Measurements from ENCODE around the gene YJEFN3.

Gene YJEFN3, protein sequence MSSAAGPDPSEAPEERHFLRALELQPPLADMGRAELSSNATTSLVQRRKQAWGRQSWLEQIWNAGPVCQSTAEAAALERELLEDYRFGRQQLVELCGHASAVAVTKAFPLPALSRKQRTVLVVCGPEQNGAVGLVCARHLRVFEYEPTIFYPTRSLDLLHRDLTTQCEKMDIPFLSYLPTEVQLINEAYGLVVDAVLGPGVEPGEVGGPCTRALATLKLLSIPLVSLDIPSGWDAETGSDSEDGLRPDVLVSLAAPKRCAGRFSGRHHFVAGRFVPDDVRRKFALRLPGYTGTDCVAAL

DNA sequence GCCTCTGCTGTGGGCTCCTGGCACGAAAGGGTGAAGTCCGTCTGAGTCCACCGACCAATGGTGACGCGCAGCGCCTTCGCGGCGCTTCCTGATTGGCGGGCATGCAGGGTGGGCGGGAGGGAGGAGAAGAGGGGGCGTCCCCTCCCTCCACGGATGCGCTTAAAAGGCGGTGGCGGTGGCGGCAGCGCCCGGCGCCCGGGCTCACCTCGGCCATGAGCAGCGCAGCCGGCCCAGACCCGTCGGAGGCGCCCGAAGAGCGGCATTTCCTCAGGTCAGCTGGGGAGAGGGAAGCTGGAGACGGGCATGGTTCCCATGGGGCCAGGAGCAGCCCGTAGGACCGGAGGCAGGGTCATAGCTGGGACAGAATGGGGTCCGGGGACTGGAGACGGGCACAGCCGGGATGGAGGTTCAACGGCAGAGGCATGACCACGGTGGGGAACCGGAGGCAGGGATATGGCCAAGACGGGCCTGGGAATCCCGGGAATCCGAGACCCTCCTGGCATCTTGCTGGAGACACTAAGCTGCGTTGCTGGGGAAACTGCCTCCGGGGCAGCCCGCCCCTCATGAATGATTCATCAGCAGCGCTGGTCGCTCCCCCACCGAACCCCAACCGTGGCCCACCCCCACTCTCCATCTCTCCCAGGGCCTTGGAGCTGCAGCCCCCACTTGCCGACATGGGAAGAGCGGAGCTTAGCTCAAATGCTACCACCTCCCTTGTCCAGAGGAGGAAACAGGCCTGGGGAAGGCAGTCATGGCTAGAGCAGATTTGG lies at the start of gene YJEFN3:
YJEFN3 (plus strand) TSS at position 191 of the 770 bp plus-strand sequence; CDS start at position 213, 22 bp downstream.
- no peak for DNase-seq

DNA sequence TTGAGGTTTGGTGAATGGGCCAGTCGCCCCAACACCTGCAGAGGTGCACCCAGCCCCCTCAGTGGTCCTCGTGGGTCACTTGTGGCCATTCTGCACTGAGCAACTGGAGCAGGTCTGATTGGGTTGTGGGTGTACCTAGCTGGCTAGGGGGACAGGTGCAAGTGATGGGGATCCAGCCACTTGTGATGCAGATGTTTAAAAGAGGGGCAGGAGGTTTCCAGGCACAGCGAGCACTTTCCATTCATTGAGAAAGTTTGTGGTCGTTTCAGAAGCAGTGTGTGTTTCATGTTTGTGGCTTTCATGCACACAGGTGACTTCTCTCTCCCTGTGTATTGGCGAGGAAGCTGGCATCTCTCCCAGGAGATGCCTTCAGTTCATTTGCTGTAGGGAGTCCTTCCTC lies 48.0 kb upstream of the YJEFN3 start:
- DNase-seq = peak; percentile 57

DNA sequence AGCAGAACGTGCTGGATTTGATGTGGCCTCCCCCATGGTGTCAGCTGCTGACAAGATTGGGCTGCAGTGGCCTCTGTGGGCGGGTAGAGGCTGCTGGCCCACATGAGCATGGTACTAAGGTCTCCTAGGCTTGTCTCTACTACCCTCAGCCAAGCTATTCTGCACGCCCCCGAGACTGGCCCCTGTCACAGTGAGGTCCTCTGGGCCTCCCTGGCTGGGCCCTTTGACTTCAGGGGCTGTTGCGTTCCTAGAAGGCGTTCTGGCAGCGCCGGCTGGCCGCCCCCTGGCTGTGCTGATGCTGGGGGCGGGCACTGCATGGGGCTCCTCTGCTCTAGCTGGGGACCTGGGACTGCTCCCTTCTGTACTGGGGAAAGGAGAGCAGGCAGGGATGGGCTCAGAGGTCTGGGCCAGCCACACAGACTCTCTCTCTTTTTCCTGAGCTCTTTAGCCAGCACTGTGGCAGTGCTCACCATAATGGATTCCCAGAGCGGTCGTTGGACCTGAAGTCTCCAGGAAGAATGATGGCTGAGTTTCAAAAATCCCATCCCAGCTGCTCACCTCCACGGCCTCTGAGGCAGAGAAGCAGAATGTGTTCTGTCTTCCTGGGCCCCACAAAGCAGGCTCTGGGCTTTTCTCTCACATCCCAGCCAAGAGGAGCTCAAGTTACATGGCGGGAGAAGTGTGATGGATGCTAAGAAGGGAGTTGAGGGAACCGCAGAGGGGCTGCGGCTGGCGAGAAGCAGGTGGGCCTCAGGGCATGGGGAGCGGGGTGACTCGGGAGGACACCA lies 45.7 kb upstream of the YJEFN3 start:
- no peak for DNase-seq

DNA sequence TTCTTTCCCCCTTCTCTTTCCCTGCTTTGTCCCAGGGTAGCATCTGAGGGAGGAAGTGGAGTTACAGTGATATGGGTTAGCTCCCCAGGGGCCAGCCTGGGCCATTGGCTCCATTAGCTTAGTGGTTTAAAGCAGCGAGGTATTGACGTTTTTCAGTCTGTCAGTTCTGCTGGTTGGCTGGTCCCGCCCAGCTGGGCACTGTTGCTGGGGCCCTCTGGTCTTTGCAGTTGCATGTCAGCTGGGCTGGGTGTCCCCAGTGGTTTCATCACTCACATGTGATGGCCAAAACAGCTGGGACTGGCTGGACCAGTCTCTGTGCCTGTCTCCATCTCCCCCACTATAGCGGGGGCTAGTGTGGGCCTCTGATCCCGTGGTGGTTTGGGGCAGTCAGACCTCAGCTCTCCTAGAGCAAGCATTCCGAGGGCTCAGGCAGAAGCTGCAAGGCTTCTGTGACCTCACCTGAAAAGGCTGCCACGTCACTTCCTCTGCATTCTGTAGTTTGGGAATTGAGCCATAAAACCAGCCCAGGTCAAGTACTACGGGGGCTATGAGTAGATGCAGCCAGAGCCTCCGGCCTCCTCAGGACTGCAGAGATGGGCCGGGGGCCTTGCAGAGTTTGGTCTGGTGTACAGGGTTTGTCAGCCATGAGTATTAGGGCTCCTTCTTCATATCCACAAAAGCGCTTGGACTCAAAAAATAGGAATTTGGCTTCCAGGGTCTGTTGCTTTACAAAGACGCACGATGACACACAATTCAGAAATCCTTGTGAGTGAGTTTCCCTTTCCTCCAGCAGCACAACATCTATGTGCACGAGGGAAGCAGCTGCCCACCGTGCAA lies 43.3 kb upstream of the YJEFN3 start:
- DNase-seq = no peak

DNA sequence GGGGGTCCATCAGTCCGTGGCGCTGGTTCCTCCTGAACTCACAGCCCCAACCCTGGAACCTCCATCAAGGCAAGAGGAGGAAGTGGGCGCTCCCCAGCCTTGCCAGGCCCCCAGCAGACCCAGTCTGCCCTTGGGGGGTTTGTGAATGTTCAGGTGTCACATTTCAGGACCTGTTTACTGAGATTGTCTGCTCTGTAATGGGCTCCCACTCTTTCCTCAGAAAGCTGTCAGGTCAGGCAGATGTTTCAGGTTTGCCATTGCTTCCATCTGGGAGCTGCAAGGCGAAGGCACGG lies 42.8 kb upstream of the YJEFN3 start:
- DNase-seq = no peak

GRCh38 chr19:19486343-19487076 lies 42.2 kb upstream of the YJEFN3 start:
- no peak for DNase-seq

DNA sequence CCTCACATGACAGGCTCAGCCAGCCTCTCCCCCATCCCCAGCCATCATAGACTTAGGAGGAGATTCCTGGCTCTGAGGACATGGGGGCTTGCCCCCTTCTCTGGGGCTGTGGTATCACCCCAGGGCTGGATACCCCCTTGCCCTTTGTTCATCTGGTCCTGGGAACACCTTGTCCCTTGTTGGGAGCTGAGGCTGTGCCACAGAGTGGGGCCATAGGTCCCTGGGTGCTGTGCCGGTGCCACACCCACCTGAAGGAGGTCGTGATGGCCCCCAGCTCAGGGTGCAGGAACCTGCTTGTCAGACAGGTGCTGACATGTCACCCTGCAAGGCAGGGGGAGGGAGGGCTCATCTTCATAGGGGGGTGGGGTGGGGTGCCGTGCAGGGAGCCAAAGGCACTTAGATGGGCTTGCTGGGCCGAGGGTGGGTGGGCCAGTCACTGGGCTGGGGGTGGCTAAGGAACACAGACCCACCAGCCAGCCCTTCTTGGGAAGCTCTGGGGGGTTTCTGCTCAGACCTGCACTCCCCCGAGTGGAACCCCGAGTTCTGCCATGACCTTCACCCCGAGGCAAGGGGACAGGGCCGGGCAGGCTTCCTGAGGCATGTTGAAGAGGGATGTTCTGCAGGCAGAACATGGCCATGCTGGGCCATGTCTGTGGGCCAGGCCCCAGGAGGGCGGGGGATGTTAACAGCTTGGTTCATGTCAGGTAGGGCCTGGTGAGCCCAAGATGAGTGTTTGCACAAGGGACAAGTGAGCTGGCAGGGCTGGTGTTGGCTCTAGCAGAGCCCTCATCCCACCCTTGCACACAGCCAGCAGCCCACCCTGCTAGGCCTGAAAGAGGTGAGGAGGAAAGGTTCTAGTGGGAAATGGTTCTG lies 41.4 kb upstream of the YJEFN3 start:
- DNase-seq = no peak

DNA sequence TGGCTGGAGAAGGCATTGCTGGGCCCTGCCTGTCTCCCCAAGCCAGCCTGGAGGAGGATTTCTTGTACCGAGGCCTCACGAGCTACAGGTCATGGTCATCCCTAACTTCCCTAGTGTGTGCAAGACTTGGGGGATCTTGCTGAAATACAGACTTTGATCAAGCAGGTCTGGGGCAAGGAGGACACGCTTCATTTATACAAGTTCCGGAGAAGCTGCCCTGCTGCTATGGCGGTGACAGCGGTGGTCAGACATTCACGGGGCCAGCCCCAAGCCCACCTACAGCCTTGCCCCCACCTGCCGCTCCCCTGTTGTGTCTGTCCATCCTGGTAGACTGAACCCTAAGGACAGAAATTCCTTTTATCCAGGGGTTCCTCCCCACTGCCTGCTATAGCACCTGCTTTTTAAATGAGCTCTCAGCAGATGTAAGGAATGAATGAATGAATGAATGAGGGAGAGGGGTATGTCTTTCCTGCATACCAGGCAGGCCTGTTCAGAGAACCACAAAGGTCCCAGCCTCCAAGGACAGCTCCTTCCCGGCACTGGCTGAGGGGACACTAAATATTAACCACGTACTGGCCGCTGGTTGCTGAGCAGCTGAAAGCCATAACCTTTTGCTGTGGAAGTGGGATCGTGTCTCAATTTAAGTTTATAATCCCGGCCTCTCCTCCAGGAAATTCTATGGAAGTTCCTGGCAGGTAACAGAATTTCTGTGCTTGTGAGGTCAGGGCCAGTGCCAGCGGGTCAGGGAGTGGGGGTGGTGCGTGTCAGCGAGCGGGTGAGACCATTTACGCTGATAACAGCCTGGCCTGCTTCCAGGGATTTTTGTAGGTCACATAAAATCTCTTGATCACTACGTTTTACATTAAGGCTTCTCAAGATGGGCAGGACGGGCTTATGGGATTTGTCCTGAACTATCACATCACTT lies 40.5 kb upstream of the YJEFN3 start:
- DNase-seq = no peak

DNA sequence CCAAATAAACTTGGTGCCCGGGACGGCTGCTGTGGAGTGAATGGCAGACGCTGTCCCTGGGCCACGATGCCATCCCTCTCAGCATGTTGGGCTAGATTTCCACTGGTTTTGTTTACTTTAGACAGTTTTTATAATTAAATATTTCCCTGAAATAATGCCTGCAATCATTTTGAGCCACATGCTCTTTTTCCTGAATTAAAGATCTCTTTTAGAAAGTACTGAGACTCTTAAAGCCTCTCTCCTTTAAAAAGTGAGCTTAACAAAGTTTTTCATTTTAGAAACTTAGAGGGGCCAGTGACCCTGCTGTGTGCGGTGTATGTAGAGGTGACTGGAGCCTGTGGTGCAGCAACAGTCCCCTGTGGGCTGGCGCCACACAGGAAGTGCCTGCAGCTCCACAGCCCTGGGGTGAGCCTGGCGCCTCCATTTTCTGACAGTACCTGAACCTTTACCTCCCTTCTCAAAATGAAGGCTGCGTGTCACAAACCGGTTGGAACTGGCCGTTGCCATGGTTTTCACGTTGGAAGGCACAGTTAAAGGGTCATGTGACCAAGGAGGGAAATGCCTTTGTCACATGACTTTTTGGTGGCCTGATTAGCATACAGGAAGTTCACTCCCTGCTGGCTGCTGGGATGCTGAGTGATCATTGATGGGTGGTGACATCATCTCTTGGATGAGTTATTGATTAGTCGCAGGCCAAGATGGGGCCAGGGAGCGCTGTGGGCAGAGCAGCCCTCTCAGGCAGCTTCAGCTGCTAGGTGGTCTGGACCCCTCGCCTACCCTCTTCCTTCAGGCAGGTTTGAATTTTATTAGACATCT lies 39.6 kb upstream of the YJEFN3 start:
- DNase-seq = peak; percentile 96

GRCh38 chr19:19489804-19490204 lies 38.9 kb upstream of the YJEFN3 start:
- DNase-seq = no peak

- DNase-seq = peak; percentile 84
Measured at GRCh38 chr19:19490214-19490968, 38.3 kb upstream of the YJEFN3 start.

GRCh38 chr19:19491321-19492025 lies 37.2 kb upstream of the YJEFN3 start:
- DNase-seq = no peak

DNA sequence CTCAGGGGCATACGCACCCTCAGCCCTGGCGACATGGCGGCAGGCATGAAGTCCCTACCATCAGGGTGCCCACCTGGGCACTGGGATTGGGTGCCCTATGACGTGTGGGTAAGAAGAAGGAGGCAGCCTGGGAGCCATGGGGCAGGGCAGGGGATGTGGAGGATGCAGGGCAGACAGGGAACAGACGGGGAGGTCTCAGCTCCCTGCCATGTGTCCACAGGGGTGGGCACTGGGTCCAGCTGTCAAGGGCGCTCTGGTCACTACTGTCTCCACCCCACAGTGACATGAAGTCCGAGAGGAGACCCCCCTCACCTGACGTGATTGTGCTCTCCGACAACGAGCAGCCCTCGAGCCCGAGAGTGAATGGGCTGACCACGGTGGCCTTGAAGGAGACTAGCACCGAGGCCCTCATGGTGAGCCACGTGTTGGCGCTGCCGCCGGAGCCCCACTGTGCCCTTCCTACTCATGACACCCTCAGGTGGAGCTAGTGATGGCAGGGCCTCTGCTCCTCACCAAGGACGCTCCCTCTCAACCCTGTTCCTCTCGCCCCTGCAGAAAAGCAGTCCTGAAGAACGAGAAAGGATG lies 36.6 kb upstream of the YJEFN3 start:
- no peak for DNase-seq

DNA sequence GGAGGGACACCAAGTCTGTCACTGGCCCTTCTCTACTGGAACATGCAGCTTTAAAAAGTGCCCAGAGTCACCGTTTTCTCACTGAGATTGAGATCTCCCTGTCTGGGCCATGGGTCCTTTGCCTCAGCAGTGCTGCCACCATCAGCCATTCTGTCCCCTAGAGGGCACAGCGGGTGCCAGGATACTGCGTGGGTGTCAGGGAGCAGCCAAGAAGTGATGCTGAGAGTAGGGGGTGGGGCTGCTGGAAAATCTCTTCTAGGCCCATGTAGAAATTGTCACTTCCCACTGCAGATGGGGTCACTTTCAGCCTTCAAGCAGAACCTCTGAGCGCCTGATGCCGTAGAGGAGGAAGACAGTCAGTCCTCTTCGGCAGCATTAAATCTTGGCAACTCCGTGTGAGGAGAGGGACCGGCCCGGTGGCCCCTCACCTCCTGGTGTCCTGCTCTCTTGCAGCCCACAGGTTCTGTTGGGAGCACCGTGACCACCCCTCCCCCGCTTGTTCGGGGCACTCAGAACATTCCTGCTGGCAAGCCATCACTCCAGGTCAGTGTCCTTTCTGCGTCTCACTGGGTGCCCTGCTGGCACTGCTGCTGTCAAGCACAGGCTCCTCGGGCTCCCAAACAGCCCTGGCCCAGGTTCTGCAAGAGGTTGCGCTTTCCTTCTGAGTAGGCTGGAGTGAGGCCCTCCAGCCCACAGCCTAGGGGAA lies 34.7 kb upstream of the YJEFN3 start:
- no peak for DNase-seq

- no peak for DNase-seq
Measured at GRCh38 chr19:19495614-19496603, 32.8 kb upstream of the YJEFN3 start.

All from activated CD4-positive, alpha-beta T cell treated with anti-CD3 and anti-CD28 coated beads, Interleukin-2, Interleukin-6, amounts not matched to agents 100 ng/mL and 50 ng/mL, durations not matched to agents 16 hours and 8 hours (primary cell).